HG03439 (cell line): ENCODE data around the gene PTGDS.

ENCODE experiments used
- ATAC-seq: cut with Tn5 transposase; IDR thresholded peaks from one replicate; pipeline ENCODE4 v1.9.1; 2021; ENCODE audit warnings: mild to moderate bottlenecking, moderate library complexity; ENCODE audit not compliant: unreplicated experiment

Gene PTGDS

DNA sequence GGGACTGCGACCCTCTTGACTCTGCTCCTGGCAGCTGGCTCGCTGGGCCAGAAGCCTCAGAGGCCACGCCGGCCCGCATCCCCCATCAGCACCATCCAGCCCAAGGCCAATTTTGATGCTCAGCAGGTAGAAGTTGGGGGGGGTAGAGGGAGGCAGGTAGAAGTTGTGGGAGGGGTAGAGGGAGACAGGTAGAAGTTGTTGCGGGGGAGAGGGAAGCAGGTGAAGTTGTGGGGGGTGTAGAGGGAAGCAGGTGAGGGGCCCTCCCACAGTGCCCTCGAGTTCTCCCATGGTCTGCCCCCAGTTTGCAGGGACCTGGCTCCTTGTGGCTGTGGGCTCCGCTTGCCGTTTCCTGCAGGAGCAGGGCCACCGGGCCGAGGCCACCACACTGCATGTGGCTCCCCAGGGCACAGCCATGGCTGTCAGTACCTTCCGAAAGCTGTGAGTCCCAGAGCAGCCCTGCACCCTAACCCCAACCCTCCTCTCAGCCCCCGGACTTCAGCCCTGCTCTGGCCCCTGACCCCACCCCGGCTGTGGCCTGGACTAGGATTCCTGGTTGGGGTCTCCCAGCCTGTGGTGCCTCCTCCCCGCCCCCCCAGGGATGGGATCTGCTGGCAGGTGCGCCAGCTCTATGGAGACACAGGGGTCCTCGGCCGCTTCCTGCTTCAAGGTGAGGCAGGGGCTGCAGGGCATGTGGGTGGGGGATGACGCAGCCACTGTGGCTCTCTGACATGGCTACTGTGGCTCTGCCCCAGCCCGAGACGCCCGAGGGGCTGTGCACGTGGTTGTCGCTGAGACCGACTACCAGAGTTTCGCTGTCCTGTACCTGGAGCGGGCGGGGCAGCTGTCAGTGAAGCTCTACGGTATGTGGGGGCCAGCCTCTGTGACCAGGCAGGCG lies 31.7 kb upstream of the PTGDS start:
- no peak for ATAC-seq

DNA sequence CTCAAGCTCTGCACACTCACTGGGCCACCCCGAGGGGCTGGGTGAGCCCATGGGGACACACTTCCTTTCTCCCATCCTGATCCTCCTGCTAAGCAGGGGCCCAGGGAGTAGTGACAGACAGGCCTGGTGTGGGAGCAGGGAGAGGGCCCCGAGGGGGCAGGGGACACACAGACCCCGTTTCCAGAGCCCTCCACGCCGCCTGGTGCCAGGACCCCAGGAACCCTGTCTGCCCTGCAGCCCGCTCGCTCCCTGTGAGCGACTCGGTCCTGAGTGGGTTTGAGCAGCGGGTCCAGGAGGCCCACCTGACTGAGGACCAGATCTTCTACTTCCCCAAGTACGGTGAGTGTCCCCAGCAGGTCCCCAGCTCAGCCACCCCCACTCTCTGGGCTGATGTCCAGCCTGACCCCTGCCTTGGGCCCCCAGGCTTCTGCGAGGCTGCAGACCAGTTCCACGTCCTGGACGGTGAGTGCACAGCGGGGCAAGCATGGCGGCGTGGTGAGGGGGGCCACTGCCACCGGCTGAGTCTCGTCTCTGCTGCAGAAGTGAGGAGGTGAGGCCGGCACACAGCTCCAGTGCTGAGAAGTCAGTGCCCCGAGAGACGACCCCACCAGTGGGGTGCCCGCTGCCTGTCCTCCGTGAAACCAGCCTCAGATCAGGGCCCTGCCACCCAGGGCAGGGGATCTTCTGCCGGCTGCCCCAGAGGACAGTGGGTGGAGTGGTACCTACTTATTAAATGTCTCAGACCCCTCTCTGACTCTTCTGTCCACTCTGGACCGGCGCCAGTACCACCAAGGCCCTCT lies 30.9 kb upstream of the PTGDS start:
- ATAC-seq: no peak

- ATAC-seq: no peak
Observed at GRCh38 chr9:136947028-136947891, 30.0 kb upstream of the PTGDS start.

DNA sequence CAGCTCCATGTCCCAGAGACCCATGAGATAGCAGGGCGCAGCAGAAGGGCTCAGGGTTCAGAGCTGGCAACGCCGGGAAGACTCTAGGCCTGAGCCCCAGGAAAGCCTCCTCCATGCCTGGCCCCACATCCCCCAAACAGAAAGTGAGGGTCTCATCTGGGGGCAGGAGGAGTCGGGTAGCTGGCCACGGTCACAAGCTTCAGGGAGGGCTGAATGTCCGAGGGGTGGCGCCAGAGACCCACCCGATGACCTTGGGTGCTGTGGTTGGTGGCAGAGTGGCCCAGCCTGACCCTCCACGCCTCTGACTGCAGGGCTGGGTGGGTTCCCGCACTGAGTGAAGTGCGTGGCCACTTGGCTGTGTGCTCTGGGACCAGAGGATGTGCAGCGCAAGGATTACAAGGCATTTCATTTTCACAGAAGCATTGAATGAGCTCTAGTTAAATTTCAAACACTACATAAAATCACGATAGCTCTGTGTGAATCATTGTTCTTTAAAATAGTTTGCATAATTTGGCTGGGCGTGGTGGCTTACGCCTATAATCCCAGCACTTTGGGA lies 29.3 kb upstream of the PTGDS start:
- no peak for ATAC-seq

DNA sequence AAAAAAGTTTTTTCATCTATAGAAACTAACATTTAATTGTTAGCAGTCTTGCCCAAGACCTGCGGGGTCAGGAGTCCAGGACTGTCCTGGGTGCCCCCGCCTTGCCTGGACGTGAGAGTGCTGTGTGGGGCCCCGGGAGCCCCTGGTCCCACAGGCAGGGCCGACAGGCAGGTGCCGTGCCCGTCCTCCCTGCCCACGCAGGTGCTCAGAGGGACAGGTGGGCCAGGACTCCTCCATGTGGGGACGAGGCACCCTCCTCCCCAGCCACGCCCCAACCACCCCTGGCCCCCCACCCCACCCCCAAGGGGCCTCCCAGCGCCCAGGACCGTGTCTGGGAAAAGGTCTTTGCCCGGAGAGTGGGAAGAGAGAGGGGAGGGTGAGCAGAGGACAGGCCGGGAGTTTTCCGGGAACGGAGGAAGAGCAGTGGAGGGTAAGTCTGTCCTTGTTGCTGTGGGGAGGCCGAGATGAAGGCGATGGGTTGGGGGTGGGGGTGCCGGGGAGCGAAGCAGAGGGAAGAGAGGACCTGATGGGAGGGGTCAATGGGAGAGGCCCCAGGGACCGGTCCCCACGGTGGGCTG lies 28.0 kb upstream of the PTGDS start:
- ATAC-seq: no peak

DNA sequence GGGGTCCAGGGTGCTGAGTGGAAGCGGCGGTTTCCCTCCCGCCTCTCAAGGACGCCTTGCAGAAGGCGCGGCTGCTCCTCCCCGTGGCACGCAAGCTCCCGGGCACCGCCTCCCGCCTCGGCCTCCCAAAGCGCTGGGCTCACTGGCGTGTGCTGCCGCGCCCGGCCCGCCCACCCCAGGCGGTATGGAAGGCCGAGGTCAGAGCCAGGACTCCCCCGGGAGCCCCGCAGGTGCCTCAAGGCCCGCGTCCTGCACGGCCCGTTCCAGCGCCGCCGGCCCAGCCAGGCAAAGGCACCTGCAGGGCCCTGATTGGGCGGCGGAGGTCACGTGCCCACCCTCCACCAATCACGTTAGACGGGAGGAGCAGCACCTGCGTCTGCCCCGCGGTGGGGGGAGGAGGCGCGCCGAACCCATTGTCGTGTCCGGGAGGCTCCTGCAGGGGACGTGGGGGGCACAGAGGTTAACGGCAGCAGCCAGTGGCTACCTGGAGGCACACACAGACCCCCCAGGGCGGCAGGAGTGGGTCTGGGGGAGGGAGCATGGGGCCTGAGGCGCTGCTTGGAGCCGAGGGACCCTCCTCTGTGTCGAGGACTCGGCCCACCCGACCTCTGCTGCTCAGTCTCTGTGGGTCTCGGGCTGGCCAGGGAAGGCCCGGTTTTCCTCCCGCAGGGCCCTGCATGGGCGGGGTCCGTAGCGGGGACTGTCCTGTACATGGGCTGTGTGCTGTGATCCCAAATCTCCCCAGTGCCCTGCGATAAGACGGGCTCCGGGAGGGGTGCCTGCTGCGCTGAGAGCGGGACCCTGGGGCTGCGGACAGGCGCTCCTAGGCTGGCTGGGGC lies 27.3 kb upstream of the PTGDS start:
- peak; percentile 59 for ATAC-seq

- no peak for ATAC-seq
Observed at GRCh38 chr9:136950656-136951276, 26.5 kb upstream of the PTGDS start.

DNA sequence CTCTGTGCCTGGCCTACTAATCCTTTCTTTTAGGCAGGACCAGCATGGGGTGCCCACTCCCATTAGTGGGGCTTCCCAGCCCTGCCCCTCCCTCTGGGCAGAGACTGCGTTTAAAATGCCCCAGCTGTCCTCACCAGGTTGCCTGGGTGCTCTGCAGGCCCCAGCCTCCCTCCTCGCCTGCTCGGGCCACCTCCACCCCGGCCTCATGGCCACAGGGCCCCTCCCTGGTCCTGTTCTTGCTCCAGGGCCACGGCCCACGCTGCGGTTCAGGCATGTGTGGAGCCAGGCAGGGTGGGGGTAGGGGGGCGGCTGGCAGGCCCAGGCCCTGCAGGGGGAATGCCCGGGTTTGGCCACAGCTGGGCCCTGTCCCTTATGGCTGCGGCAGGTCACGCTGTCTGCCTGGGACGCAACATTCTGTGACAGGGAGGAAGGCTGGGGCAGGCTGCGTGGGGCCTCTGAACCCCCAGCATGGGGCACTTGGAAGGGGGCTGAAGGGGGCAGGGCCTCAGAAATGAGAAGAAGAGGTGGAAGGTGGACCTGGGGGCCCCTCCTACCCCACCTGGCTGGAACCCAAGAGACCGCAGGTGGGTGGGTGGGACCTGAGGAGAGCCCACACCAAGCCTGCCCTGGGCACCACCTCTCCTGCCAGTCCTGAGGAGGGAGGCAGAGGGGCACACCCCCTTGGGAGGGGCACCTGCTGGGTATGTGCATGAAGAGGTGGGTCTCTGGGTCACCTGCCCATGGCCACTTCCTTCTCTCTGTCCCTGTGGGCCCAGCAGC lies 25.6 kb upstream of the PTGDS start, which contains the start of gene LCN12:
Gene LCN12, plus strand, starts transcription at position 733 of the 780 bp plus-strand sequence. CDS start 55 bp downstream, outside the sequence.
- ATAC-seq: no peak

DNA sequence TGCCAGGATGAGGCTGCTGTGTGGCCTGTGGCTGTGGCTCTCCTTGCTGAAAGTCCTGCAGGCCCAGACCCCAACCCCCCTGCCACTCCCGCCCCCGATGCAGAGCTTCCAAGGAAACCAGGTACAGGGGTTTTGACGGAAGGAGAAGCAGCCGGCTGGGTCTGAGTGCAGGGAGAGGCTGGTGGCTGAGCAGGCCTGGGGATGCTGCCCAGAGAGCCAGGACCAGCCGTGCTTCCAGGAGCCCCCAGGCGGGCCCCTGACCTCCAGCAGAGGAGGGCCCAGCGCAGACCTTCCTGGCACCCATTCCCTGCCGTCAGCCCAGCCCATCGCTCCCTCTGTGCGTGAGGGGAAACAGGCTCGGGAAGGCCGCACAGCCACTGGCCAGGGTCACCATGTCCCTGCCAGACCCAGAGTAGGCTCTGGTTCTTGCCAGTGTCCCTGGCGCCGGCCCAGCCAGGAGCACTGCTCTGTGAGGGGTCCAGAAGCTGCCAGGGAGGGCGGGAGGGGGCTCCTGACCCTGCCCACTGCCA lies 24.9 kb upstream of the PTGDS start:
- ATAC-seq: no peak

- ATAC-seq: no peak
Observed at GRCh38 chr9:136952876-136953770, 24.2 kb upstream of the PTGDS start.

DNA sequence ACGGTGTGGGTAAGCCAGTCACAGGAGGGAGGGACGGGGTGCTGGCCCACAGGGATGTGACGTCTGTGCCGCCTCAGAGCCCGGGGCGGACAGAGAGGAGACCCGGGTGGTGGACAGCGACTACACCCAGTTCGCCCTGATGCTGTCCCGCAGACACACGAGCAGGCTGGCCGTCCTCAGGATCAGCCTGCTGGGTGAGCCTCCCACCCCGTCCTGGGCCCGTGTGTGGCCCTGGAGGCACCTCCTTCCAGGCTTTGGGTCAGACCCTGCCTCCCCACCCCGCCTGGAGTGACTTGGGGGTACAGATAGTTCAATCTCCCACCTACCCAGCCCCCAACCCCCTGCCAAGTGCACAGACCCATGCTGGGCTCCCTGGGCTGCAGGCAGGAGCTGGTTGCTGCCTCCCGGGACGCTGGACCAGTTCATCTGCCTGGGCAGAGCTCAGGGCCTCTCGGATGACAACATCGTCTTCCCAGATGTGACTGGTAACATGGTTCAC lies 23.5 kb upstream of the PTGDS start:
- no peak for ATAC-seq

GRCh38 chr9:136954270-136955083 lies 22.8 kb upstream of the PTGDS start:
- no peak for ATAC-seq

GRCh38 chr9:136955202-136955942 lies 21.9 kb upstream of the PTGDS start:
- no peak for ATAC-seq

DNA sequence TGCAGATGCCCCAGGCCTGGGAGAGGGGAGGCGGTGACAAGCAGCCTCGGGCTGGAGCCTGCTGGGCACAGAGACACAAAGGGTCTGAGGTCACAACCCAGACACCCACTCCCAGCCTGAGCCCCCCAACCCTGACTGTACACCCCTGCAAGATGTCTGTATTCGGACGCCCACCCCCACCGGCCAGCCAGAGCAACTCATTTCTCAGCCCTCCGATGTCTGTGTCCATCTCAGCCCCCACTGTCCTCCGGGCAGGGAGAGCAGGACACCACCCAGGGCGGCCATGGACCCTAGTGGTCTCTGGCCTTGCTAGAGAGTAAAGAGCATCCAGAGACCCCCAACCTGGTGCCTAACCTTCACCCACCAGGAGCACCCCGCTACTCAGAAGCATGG lies 21.4 kb upstream of the PTGDS start:
- no peak for ATAC-seq

DNA sequence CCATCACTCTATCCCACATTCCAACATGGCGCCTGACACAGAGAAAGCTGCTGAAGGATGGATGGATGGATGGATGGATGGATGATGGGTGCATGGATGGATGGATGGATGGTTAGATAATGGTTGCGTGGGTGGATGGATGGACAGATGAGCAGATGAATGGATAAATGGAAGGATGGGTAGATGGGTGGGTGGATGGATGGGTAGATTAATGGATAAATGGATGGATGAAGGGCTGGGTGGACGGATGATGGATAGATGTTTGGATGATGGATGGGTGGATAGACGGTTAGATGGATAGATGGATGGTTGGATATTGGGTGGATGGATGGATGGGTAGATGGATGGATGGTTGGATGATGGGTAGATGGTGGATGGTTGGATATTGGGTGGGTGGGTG lies 20.7 kb upstream of the PTGDS start:
- ATAC-seq: no peak
